ENCODE results near the gene AGRP.

AGRP gene

GRCh38 chr16:67438098-67438791 is 45.1 kb downstream of the AGRP start:
- Mint-ChIP-seq H3K27me3 (ENCODE audit: low read depth) (peaks cover 4% of the 10 kb centered on the region), H3K4me1 (ENCODE audit: low read depth) (no peaks in the 10 kb centered on the region), H3K9me3 (no peaks in the 10 kb centered on the region), H3K27ac (no peak overlapping the region), H3K4me3 (no peak overlapping the region), H3K36me3 (ENCODE audit: low read depth) (peaks cover 5% of the 10 kb centered on the region)
- DNase-seq (ENCODE audit: low spot score) = no peak

- no peak overlapping the region for H3K27ac Mint-ChIP-seq
- no peaks in the 10 kb centered on the region for H3K9me3 Mint-ChIP-seq
- peaks cover 5% of the 10 kb centered on the region for H3K36me3 Mint-ChIP-seq (ENCODE audit: low read depth)
- H3K27me3 Mint-ChIP-seq (ENCODE audit: low read depth) = peaks cover 10% of the 10 kb centered on the region
- no peak for DNase-seq (ENCODE audit: low spot score)
- H3K4me1 Mint-ChIP-seq (ENCODE audit: low read depth) = no peaks in the 10 kb centered on the region
- no peak overlapping the region for H3K4me3 Mint-ChIP-seq
Observed at GRCh38 chr16:67437513-67437912, 45.8 kb downstream of the AGRP start.

DNA sequence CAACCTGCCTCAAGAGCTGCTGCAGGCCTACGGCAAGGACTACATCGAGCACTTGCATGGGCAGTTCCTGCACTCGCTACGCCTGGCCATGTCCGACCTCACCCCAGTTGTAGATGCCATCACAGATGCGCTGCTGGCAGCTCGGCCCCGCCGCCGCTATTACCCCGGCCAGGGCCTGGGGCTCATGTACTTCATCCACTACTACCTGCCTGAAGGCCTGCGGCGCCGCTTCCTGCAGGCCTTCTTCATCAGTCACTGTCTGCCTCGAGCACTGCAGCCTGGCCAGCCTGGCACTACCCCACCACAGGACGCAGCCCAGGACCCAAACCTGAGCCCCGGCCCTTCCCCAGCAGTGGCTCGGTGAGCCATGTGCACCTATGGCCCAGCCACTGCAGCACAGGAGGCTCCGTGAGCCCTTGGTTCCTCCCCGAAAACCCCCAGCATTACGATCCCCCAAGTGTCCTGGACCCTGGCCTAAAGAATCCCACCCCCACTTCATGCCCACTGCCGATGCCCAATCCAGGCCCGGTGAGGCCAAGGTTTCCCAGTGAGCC is 46.6 kb downstream of the AGRP start:
- no peak overlapping the region for H3K4me3 Mint-ChIP-seq
- H3K27ac Mint-ChIP-seq = no peak overlapping the region
- peaks cover 5% of the 10 kb centered on the region for H3K36me3 Mint-ChIP-seq (ENCODE audit: low read depth)
- H3K27me3 Mint-ChIP-seq (ENCODE audit: low read depth) = peaks cover 15% of the 10 kb centered on the region
- DNase-seq (ENCODE audit: low spot score) = no peak
- H3K4me1 Mint-ChIP-seq (ENCODE audit: low read depth) = peaks cover under 1% of the 10 kb centered on the region
- no peaks in the 10 kb centered on the region for H3K9me3 Mint-ChIP-seq

DNA sequence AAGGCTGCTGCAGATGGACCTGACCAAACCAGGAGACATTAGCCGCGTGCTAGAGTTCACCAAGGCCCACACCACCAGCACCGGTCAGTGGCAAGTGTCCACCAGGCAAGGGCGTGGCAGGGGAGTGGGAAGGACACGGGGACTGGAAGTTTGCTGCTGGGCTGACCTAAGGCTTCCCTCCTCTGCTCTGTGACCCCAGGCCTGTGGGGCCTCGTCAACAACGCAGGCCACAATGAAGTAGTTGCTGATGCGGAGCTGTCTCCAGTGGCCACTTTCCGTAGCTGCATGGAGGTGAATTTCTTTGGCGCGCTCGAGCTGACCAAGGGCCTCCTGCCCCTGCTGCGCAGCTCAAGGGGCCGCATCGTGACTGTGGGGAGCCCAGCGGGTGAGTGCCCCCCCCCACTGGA is 47.6 kb downstream of the AGRP start:
- Mint-ChIP-seq H3K36me3 (ENCODE audit: low read depth) (peaks cover 5% of the 10 kb centered on the region), H3K4me3 (no peak overlapping the region), H3K9me3 (no peaks in the 10 kb centered on the region), H3K27me3 (ENCODE audit: low read depth) (peaks cover 19% of the 10 kb centered on the region), H3K27ac (no peak overlapping the region), H3K4me1 (ENCODE audit: low read depth) (peaks cover 3% of the 10 kb centered on the region)
- DNase-seq (ENCODE audit: low spot score) = no peak

DNA sequence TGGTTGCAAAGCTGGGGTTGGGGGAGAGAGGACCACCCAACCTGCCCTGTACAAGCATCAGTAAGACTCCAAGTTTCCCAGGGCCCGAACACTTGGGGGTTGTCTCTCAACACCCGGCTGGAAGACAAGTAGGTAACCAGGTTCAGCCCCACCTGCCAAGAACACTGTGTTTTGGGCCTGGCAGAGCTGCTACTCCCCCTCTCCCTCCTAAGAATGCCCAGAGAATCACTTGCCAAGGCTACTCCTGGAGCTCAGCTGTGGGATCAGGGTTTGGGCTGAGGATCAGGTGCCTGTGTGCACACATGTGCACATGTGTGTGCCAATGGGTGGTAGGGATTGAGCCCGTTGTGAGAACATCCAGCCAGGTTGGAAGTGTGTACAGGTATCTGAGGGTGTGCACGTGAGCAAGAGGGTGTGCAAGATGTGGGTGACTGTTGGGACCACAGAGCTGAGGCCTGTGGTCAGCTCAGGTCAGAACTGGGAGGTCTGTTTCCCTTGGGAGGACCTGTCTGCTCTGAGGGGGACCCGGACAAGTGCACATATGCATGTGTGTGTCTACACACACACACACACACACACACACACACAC is 50.1 kb downstream of the AGRP start:
- Mint-ChIP-seq H3K36me3 (ENCODE audit: low read depth) (peaks cover 3% of the 10 kb centered on the region), H3K9me3 (no peaks in the 10 kb centered on the region), H3K27me3 (ENCODE audit: low read depth) (peaks cover 40% of the 10 kb centered on the region), H3K4me1 (ENCODE audit: low read depth) (peaks cover 5% of the 10 kb centered on the region), H3K27ac (no peak overlapping the region), H3K4me3 (no peak overlapping the region)
- no peak for DNase-seq (ENCODE audit: low spot score)
